NCI-H146 (cell line): ENCODE results near the gene YWHAB.
"Not testable (repeated sequence)": the region's sequence is repeated elsewhere in the genome, so short reads cannot be mapped to it uniquely, and the experiment has no call there.

Experiments
- DNase-seq: peaks from one replicate; lab custom pipeline; 2025; lab: John Stamatoyannopoulos, UW

YWHAB gene

GRCh38 chr20:44885392-44886265, at the start of gene YWHAB:
Gene YWHAB, plus strand, starts transcription at chr20:44885705. Its CDS starts 15,829 bp downstream, at chr20:44901534.
- DNase-seq, result peak; percentile 99

GRCh38 chr20:44836601-44837120, 48.8 kb upstream of the YWHAB start:
- no peak for DNase-seq

DNA sequence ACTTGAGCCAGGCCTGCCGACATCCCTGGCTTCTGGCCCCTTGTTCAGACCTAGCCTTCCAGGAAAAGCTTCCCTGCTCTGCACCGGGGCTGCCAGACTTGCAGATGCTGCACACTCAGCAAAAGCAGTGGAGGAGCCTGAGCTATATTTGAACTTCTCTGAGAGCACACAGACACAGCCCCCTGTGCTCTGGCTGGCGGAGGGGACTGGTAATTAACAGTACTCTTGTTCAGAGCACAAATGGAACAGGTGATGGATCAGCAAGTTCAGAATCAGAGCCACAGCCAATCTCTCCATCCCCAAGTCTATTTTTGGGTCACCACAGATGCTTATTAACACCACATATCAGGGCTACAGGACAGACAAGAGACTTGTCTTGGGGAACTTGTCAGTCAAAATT, 47.6 kb upstream of the YWHAB start:
- DNase-seq, result no peak

GRCh38 chr20:44838521-44838920, 47.0 kb upstream of the YWHAB start:
- no peak for DNase-seq

DNA sequence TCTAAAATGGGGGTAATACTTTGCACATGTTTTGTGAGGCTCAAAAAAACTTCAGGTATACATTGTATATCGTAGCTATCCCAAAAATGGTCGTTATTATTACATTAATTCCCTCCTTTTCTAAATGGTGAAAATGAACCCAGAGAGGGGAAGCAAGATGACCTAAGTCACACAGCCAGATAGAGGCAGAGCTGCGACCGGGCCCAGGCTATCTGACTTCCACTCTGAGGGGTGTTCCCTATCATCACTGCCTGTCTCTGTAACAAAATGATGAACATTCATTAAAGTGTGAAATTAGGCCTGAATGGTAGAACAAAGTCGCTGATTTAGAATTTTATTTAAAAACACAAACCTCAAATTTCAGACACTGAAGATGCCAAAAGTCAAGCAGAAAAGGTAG, 46.0 kb upstream of the YWHAB start:
- DNase-seq, result no peak

DNA sequence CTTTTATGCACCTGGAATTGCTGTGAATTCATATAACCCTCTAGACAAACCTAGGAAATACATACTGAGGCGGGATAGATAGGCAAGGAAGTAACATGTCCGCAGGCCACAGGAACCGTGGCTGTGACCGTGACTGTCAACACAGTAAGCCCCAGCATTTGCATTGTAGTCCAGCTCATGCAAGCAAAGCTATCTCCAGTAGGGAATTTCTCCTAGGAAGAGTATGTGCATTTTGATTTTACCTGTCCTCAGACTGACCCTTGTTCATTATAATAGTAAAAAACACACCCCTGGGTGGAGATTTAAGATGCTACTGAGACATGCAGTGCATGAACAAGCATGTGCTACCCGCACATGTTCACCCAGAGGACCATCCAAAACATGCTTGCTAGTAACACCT, 44.7 kb upstream of the YWHAB start:
- DNase-seq, result no peak

DNA sequence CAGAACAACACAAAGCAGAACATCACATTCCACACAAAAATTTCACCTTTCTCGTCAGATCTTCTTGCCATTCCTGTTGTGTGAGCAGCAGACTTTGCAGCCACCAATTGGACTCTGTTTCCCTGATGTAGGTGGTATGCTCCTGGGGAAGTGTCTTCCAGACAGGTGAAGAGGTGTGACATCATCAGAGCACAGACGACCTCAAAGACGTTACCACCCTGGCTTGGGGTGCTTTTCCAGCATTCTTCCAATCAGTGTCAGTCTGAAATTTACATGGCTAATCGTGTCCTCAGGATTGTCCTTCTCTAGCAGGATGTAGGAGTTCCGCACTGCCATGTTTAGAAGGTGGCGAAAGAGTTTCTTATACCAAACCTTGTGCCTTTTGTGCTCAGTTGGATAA, 43.5 kb upstream of the YWHAB start:
- no peak for DNase-seq

DNA sequence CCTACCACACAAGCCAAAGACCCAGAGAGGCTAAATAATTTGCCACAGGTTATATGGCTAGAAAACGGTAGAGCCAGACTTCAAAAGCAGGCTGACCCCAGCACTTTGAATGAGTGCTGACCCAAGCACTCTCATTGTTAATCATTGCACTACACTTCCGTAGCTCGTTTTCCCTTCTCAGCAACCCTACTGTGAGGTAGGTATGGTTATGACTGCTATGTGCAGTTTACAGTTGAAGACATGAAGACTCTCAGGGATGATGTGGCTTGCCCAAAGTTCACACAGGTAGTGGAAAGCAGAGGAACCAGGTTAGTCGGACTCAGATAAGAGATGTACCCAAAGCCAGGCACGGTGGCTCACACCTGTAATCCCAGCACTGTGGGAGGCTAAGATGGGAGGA, 41.6 kb upstream of the YWHAB start:
- DNase-seq, result no peak

DNA sequence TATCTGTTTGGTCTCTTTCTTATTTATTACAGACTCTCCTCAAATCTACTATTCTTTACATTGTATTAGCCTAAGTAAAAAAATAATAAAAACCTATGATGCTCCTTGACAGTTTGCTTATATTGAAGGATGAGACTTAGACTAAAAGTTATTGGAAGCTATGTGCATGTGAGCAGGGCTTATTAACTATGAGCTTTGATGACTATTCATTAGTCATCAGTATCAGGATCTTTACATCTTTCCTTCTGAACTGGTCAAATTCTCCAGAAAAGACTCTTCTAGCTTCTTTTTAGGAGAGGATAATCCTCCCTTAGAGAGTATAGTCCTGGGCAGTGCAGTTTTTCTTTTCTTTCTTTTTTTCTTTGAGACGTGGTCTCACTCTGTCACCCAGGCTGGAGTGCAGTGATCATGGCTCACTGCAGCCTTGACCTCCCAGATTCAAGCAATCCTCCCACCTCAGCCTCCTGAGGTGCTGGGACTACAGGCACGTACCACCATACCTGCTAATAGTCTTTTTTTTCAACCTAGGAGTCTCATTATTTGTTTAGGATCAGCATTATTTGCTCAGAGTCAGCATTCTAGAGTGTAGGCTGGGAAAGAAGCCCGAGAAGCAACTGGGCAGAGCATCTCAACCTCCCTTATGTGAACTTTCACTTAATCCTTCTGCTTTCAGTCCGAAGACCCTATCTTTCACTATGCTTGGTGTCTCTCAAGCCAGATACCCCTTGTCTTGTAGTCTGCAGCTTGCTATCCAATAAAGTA, 37.1 kb upstream of the YWHAB start:
- no peak for DNase-seq

DNA sequence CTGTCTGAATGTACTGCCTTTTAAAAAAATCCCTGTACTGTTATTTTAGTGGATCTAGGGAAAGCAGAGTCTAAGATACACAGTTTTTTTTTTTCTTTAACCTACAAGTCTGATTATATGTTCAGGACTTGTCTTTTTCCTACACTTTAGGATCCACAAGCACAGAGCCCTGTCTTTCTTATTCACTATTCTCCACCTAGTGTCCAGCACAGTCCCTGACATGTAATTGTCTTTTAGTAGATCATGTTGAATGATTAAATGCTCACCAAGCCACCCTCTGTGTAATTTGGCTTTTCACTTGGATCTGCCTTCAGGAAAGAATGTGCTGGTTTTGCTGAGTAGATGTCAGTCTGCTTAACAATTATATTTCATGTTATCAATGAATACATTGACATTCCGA, 35.8 kb upstream of the YWHAB start:
- no peak for DNase-seq

DNA sequence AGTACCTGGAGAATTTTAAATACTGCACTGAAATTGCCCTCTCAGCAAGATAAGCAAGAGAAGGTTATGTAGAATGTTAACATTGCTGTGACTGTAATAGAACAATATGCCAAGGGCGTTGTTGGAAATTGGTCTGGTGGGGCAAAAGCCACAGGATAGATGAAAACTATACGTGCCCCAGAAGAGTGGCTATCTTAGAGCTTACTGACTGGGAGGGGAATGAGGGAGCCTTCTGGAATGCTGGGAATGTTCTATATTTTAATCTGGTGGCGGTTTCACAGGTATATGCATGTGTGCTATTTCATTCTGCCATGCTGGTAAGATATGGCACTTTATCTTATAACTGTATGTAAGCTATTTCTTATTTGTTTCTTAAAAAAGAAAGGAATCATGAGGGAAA, 35.2 kb upstream of the YWHAB start:
- no peak for DNase-seq

- DNase-seq, result no peak
Observed at GRCh38 chr20:44850837-44851236, 34.7 kb upstream of the YWHAB start.

DNA sequence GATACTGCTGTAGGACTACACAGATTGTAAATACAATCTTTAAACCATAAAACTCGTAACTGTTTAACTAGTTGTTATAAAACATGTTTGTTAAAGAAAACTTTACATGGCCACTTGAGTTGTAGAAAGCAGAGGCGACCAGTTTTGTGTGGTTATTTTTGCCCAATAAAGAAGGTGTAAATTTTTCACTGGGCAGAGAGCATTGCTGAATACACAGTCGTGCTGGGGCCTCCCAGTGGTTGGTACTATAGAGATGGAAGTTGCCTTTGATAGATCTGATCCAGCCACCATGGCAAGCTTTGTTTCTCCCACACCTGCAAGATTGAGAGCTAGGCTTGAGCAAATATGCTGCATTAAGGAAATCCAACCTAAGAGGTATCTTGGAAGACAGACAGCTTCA, 34.0 kb upstream of the YWHAB start:
- peak; percentile 23 for DNase-seq

DNA sequence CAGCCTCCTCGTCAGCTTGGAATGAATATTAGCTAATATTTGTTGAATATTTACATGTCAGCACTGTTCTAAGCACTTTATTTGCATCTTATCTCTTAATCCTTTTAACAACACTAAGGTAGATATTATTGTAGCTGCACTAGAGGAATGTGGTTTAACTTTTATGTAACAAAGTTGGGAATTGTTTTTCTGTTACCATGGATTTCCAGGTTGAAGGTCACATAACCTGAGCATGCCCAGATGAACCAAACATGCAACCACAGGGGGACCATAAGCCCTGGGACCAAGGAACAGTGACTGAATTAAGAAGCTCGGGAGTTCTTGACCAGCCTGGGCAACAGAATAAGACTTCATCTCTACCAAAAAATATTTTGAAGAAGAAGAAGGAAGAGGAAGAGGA, 29.1 kb upstream of the YWHAB start:
- no peak for DNase-seq

- DNase-seq, result no peak
Observed at GRCh38 chr20:44856856-44857448, 28.6 kb upstream of the YWHAB start.

GRCh38 chr20:44858606-44859360, 26.7 kb upstream of the YWHAB start:
- no peak for DNase-seq

DNA sequence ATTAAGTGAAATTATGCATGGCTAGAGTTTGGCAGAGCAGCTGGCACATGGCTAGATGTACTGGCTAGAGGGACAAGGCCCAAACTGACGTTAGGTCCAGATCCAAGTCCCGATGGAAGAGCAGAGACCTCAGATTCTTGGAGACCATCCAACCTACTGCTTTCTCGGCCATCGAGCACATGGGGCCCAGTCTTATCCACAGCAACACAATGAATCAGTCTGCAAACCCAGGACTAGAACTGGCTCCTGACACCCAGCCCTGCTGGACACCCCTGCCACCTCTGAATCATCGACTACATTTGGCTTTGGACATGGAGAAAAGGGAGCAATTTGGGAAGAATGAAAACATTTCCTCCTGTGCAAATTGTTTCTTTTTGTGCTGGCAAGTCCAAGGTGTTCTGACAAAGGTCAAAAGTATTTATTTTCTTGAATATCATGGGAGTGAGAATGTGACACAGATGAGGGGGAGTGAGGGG, 23.9 kb upstream of the YWHAB start:
- no peak for DNase-seq

- no peak for DNase-seq
Observed at GRCh38 chr20:44862286-44862685, 23.2 kb upstream of the YWHAB start.

- DNase-seq, result not testable (repeated sequence)
Observed at GRCh38 chr20:44863365-44864084, 22.0 kb upstream of the YWHAB start.

GRCh38 chr20:44864493-44864892, 21.0 kb upstream of the YWHAB start:
- not testable (repeated sequence) for DNase-seq

DNA sequence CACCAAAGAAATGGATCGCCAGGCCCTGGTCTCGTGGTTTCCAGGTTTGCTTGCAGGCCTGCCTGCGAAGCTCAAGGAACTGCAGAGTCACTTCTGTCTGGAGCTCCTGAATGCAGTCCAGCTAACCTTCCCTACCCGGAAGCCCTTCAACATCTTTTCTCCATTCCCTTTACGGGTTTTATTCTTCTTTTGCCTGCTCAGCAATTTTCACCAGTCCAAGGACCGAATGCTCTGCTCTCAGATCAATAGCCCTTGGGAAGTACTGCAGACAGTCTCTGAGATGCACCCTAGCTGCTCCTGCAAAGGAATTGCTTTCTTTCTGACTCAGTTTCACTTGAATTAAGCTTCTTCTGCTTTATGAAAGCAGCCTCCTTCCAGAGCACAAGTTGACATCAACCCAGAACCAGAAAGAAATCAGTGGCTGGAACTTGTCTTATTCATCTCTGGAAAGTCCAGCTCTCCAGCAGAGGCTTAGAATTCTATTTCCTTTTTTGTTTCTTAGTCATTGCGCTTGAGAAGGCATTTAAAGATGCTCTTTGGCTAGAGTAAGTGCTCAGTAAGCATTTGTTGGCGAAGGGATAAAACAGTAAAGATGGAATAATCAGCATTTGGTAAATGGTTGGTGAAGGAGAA, 18.7 kb upstream of the YWHAB start:
- DNase-seq, result no peak
